SU-DHL-6 (cell line): ENCODE results near the gene LOXHD1.

Source experiments
- H2AFZ ChIP-seq: fragments of 200-600 bp; sonication (generic); 2 replicates; pipeline ENCODE4 v1.6.1; 2014; ENCODE audit warnings: low read depth, mild to moderate bottlenecking, moderate library complexity, mixed read lengths, antibody characterized with exemption, low read length; ENCODE audit not compliant: severe bottlenecking
- H3F3A ChIP-seq: fragments of 200-600 bp; shearing (Covaris generic); 2 replicates; pipeline ENCODE4 v1.6.0; 2016; ENCODE audit warnings: antibody characterized with exemption, mild to moderate bottlenecking; ENCODE audit not compliant: insufficient read depth
- H3K27ac ChIP-seq: fragments of 200-600 bp; sonication (generic); 2 replicates; pipeline ENCODE4 v1.5.1; 2016; ENCODE audit warnings: low read depth, mild to moderate bottlenecking, low read length, moderate library complexity, mixed read lengths
- H3K27me3 ChIP-seq: fragments of 200-600 bp; sonication (generic), shearing (Covaris generic); 2 replicates; pipeline ENCODE4 v1.6.0; 2014; ENCODE audit warnings: mild to moderate bottlenecking, low read length
- H3K36me3 ChIP-seq: fragments of 200-600 bp; sonication (generic); 2 replicates; pipeline ENCODE4 v1.6.1; 2014; ENCODE audit warnings: mild to moderate bottlenecking, low read length, mixed read lengths
- H3K4me2 ChIP-seq: fragments of 300-600, 200-600 bp; shearing (Covaris generic), sonication (generic); 2 replicates; pipeline ENCODE4 v1.6.0; 2014; ENCODE audit warnings: low read length, low read depth, mild to moderate bottlenecking; ENCODE audit not compliant: poor library complexity, severe bottlenecking
- H3K4me3 ChIP-seq: fragments of 200-600 bp; sonication (generic); 2 replicates; pipeline ENCODE4 v1.5.1; 2014; ENCODE audit warnings: antibody characterized with exemption, low read length, mild to moderate bottlenecking, mixed read lengths; ENCODE audit not compliant: insufficient read depth, poor library complexity, severe bottlenecking
- H3K79me2 ChIP-seq: fragments of 200-600 bp; sonication (generic); 2 replicates; pipeline ENCODE4 v1.6.1; 2014; ENCODE audit warnings: mild to moderate bottlenecking, low read length, moderate library complexity; ENCODE audit not compliant: insufficient read depth
- H3K9ac ChIP-seq: fragments of 200-600 bp; sonication (generic); 2 replicates; pipeline ENCODE4 v1.7.0; 2014; ENCODE audit warnings: mild to moderate bottlenecking, low read length
- H3K9me2 ChIP-seq: fragments of 200-600 bp; sonication (generic); replicated peaks from 2 replicates; pipeline ENCODE4 v1.6.1; 2014; ENCODE audit warnings: low read length; ENCODE audit not compliant: insufficient read depth
- H3K9me3 ChIP-seq: fragments of 200-600 bp; sonication (generic); 2 replicates; pipeline ENCODE4 v1.6.1; 2014; ENCODE audit warnings: low read length, mixed read lengths; ENCODE audit not compliant: insufficient read depth
- H4K20me1 ChIP-seq: fragments of 200-600 bp; sonication (generic); 2 replicates; pipeline ENCODE4 v1.6.1; 2014; ENCODE audit warnings: low read depth, mild to moderate bottlenecking, antibody characterized with exemption, low read length, moderate library complexity, mixed read lengths
- CTCF ChIP-seq: fragments of 200-600 bp; sonication (generic); IDR thresholded peaks from one replicate; pipeline ENCODE4 v1.5.1; 2017; ENCODE audit warnings: antibody characterized with exemption, mild to moderate bottlenecking, low read length, moderate library complexity; ENCODE audit not compliant: insufficient read depth, poor library complexity, severe bottlenecking
- EZH2phosphoT487 ChIP-seq: fragments of 200-600 bp; sonication (generic), shearing (Covaris generic); conservative IDR thresholded peaks from 2 replicates; pipeline ENCODE4 v1.6.1; 2018; ENCODE audit warnings: mild to moderate bottlenecking, antibody characterized with exemption, low read length, moderate library complexity, mixed read lengths

Gene LOXHD1

GRCh38 chr18:46615720-46616119 is 41.3 kb downstream of the LOXHD1 start:
- TF ChIP-seq CTCF (no peak), EZH2phosphoT487 (no peak)
- no peaks in the 10 kb centered on the region for H3K79me2 ChIP-seq
- no peak overlapping the region for H3K4me2 ChIP-seq
- H3K9ac ChIP-seq: no peak overlapping the region
- no peaks in the 10 kb centered on the region for H3F3A ChIP-seq
- no peaks in the 10 kb centered on the region for H4K20me1 ChIP-seq
- H3K27ac ChIP-seq: no peak overlapping the region
- no peaks in the 10 kb centered on the region for H3K9me3 ChIP-seq
- H3K9me2 ChIP-seq: no peaks in the 10 kb centered on the region
- no peak overlapping the region for H3K4me3 ChIP-seq
- H3K36me3 ChIP-seq: no peaks in the 10 kb centered on the region
- H3K27me3 ChIP-seq: no peaks in the 10 kb centered on the region
- H2AFZ ChIP-seq: no peak overlapping the region

DNA sequence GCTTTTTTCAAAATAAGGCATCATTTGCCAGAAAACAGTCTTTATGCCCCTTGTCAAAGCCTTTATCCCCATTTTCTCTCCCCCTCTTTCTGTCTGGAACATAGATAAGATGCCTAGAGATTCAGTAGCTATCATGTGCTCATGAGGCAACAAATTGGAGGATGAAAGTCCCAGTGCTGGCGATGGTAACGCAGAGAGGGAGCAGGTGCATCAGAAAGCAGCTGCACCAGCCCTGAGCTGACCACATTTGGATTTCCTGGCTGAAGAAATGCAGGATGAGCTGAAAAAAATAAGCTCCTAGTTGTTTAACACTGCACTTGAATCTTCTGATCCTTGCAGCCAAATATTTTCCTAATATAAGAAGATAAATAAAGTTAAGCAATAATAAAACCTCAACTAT is 48.0 kb downstream of the LOXHD1 start:
- Histone ChIP-seq H3K79me2 (no peaks in the 10 kb centered on the region), H3K27ac (no peak overlapping the region), H3F3A (no peaks in the 10 kb centered on the region), H3K27me3 (0 out of 2 replicates have a peak, but pooled peaks cover 4% of the 10 kb centered on the region), H3K4me3 (no peak overlapping the region), H3K36me3 (no peaks in the 10 kb centered on the region), H4K20me1 (no peaks in the 10 kb centered on the region), H3K4me2 (no peak overlapping the region), H3K9ac (no peak overlapping the region), H2AFZ (no peak overlapping the region), H3K9me3 (no peaks in the 10 kb centered on the region), H3K9me2 (no peaks in the 10 kb centered on the region)
- TF ChIP-seq CTCF: no peak
- TF ChIP-seq EZH2phosphoT487: no peak

DNA sequence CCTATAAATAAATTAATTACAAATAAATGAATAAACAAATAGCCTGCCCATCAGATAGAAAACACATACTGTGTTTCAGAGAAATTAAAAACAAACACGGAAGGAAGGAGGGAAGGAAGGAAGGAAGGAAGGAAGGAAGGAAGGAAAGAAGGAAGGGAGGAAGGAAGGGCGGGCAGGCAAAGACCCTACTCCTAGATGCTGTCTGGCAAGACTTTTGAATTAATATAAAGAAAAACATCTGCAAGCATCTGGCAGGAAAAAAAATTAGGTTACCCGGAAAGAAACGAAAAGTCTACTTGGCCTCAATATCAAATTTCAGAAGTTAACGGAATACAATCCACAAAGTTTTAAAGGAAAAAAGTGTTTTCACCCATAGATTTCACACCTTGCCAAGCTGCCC is 49.1 kb downstream of the LOXHD1 start:
- H4K20me1 ChIP-seq: no peaks in the 10 kb centered on the region
- TF ChIP-seq EZH2phosphoT487 (no peak), CTCF (no peak)
- H3K9me2 ChIP-seq: no peaks in the 10 kb centered on the region

More for the DNA sequence above, 49.1 kb downstream of the LOXHD1 start:
- Histone ChIP-seq H3K9ac (no peak overlapping the region), H3F3A (no peaks in the 10 kb centered on the region), H2AFZ (no peak overlapping the region), H3K4me3 (no peak overlapping the region), H3K9me3 (no peaks in the 10 kb centered on the region), H3K27me3 (0 out of 2 replicates have a peak, but pooled peaks cover 4% of the 10 kb centered on the region), H3K36me3 (no peaks in the 10 kb centered on the region), H3K79me2 (no peaks in the 10 kb centered on the region), H3K4me2 (no peak overlapping the region), H3K27ac (no peak overlapping the region)
